ENCODE data around the gene NUP58. TPM values are rescaled to one million over a fixed set of nuclear protein-coding genes. Genes with fewer than 3 reads are reported as not detected.

Gene NUP58
- total and polyA plus RNA-seq, 9 of the 15 experiments (the other 6 are each of a cell fraction or from before 2014, with no cell fraction given): 12.5 to 98.0 (median 42.6) TPM

DNA sequence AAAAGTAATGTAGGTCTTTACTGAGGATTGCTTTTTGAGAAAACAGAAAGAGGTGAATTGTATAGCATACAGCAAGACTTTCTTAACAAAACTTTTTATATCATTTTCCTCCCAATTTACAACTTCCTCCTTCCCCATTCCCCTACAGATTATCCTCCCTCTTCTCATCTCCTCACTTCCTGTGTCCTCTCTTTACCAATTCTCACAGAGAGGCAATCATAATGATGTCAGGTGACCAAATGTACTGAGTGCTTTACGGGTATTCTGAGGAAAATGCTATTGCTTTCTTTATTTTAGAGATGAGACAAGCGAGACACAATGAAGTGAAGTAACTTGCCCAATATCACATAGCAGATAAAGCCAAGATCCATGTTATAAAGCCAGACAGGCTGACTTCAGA, 12.5 kb upstream of the NUP58 start (continued):
- TF ChIP-seq, protein P1, sequence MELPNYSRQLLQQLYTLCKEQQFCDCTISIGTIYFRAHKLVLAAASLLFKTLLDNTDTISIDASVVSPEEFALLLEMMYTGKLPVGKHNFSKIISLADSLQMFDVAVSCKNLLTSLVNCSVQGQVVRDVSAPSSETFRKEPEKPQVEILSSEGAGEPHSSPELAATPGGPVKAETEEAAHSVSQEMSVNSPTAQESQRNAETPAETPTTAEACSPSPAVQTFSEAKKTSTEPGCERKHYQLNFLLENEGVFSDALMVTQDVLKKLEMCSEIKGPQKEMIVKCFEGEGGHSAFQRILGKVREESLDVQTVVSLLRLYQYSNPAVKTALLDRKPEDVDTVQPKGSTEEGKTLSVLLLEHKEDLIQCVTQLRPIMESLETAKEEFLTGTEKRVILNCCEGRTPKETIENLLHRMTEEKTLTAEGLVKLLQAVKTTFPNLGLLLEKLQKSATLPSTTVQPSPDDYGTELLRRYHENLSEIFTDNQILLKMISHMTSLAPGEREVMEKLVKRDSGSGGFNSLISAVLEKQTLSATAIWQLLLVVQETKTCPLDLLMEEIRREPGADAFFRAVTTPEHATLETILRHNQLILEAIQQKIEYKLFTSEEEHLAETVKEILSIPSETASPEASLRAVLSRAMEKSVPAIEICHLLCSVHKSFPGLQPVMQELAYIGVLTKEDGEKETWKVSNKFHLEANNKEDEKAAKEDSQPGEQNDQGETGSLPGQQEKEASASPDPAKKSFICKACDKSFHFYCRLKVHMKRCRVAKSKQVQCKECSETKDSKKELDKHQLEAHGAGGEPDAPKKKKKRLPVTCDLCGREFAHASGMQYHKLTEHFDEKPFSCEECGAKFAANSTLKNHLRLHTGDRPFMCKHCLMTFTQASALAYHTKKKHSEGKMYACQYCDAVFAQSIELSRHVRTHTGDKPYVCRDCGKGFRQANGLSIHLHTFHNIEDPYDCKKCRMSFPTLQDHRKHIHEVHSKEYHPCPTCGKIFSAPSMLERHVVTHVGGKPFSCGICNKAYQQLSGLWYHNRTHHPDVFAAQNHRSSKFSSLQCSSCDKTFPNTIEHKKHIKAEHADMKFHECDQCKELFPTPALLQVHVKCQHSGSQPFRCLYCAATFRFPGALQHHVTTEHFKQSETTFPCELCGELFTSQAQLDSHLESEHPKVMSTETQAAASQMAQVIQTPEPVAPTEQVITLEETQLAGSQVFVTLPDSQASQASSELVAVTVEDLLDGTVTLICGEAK (IDR thresholded peaks at IDR 0.05): peak; percentile 68; the same call in 1 of the 2 replicates
- TF ChIP-seq, protein P1 (CRISPR knock-in tag; IDR thresholded peaks at IDR 0.05): no peak
- TF ChIP-seq RAD51 (IDR thresholded peaks at IDR 0.05; ENCODE audit: borderline replicate concordance, low read depth) (peak; percentile 50), SMC3 (conservative IDR thresholded peaks at IDR 0.05; ENCODE audit: insufficient read depth, low read depth, low read length) (no peak), KDM4B (IDR thresholded peaks at IDR 0.05; ENCODE audit: borderline replicate concordance in 2 of 2, low read depth in 1 of 2) (no peak)
